B cell (primary cell): Measurements from ENCODE around the gene MAJIN. TPM values are rescaled to one million over a fixed set of nuclear protein-coding genes. Genes with fewer than 3 reads are reported as not detected.

ENCODE experiments used
- ATAC-seq: fragments of 200-7000 bp; cut with Tn5 transposase; one replicate; pipeline ENCODE4 v1.10.0; 2021; ENCODE audit warnings: low read depth, mild to moderate bottlenecking, moderate number of reproducible peaks, moderate library complexity
- CTCF ChIA-PET: fragments of 350-600 bp; sonication (Branson Sonifier 250); formaldehyde crosslinking; loops from one replicate; lab custom pipeline; 2021; ENCODE audit warnings: antibody characterized with exemption, inconsistent platforms; lab: Charles Lee
- POLR2A ChIA-PET: fragments of 350-600 bp; sonication (Branson Sonifier 250); formaldehyde crosslinking; loops from one replicate; lab custom pipeline; 2021; ENCODE audit warnings: antibody characterized with exemption; lab: Charles Lee
- DNase-seq: peaks from one replicate; pipeline ENCODE4 v3.0.0; 2013
- H2AFZ ChIP-seq: 2 replicates; pipeline ENCODE4 v1.6.1; 2012; ENCODE audit warnings: mild to moderate bottlenecking, low read depth, low read length; ENCODE audit not compliant: insufficient read depth, poor library complexity, severe bottlenecking
- H3K27ac ChIP-seq, 2 donors: 1 replicate in 1 of 2; 2 replicates in 1 of 2; pipeline ENCODE4 v1.5.1; 2012 to 2013; ENCODE audit warnings: low read length in 2 of 2, mild to moderate bottlenecking in 2 of 2, moderate library complexity in 1 of 2
- H3K27me3 ChIP-seq, 4 experiments: fragments of 200-600 bp in 1 of 4; sonication (generic) in 1 of 4; replicated peaks in 1 of 4; 1 replicate in 2 of 4; 2 replicates in 2 of 4; pipeline versions ENCODE4 v1.6.1 to v1.7.0; 2013 to 2016; ENCODE audit warnings: low read length in 3 of 4, mild to moderate bottlenecking in 2 of 4, mixed read lengths in 1 of 4, moderate library complexity in 1 of 4; ENCODE audit not compliant: insufficient read depth in 4 of 4, control insufficient read depth in 3 of 4; ENCODE audit errors: control extremely low read depth in 1 of 4
- H3K36me3 ChIP-seq, 2 experiments: replicated peaks in 1 of 2; 1 replicate in 1 of 2; 2 replicates in 1 of 2; pipeline versions ENCODE4 v1.6.1 to v1.7.1; 2013; ENCODE audit warnings: low read length in 1 of 2; ENCODE audit not compliant: insufficient read depth in 2 of 2, control insufficient read depth in 1 of 2; ENCODE audit errors: control extremely low read depth in 1 of 2, extremely low read depth in 1 of 2
- H3K4me1 ChIP-seq, 2 donors: fragments of 200-600 bp in 1 of 2; sonication (generic) in 1 of 2; 1 replicate in 1 of 2; 2 replicates in 1 of 2; pipeline versions ENCODE4 v1.5.1 to v1.6.1; 2013 to 2017; ENCODE audit warnings: low read length in 2 of 2; ENCODE audit not compliant: control insufficient read depth in 2 of 2, insufficient read depth in 2 of 2
- H3K4me2 ChIP-seq: replicated peaks from 2 replicates; pipeline ENCODE3; 2012; ENCODE audit warnings: mild to moderate bottlenecking, low read depth, low read length; ENCODE audit not compliant: poor library complexity, severe bottlenecking
- H3K4me3 ChIP-seq, 5 experiments: fragments of 200-600 bp in 1 of 5; sonication (generic) in 1 of 5; 1 replicate in 3 of 5; 2 replicates in 2 of 5; pipeline versions ENCODE4 v1.5.1 to v1.7.0; 2011 to 2016; ENCODE audit warnings: low read length in 4 of 5, mild to moderate bottlenecking in 4 of 5, low read depth in 2 of 5, control low read depth in 1 of 5, moderate library complexity in 1 of 5; ENCODE audit not compliant: insufficient read depth in 1 of 5; ENCODE audit errors: control extremely low read depth in 1 of 5, extremely low read depth in 1 of 5
- H3K79me2 ChIP-seq: fragments of 200-600 bp; sonication (generic); one replicate; pipeline ENCODE4 v1.6.0; 2016; ENCODE audit warnings: low read length; ENCODE audit not compliant: control insufficient read depth, insufficient read depth
- H3K9ac ChIP-seq: fragments of 200-600 bp; sonication (generic); 2 replicates; pipeline ENCODE4 v1.6.1; 2017; ENCODE audit warnings: mild to moderate bottlenecking, low read length, moderate library complexity
- H3K9me3 ChIP-seq, 3 donors: one replicate each; pipeline versions ENCODE4 v1.6.1 to v1.7.1; 2013; ENCODE audit warnings: low read length in 2 of 3; ENCODE audit not compliant: control insufficient read depth in 2 of 3, insufficient read depth in 1 of 3; ENCODE audit errors: control extremely low read depth in 1 of 3
- H4K20me1 ChIP-seq: 2 replicates; pipeline ENCODE4 v1.6.0; 2012; ENCODE audit warnings: mild to moderate bottlenecking, low read length; ENCODE audit not compliant: insufficient read depth, control insufficient read depth, poor library complexity, severe bottlenecking
- H3K27ac Mint-ChIP-seq: one replicate; pipeline ENCODE4 v1.8.0; 2021; ENCODE audit warnings: mixed read lengths
- H3K27me3 Mint-ChIP-seq: one replicate; pipeline ENCODE4 v1.8.0; 2021; ENCODE audit warnings: mixed read lengths
- H3K4me1 Mint-ChIP-seq: one replicate; pipeline ENCODE4 v1.8.0; 2021; ENCODE audit warnings: mixed read lengths
- H3K4me3 Mint-ChIP-seq: one replicate; pipeline ENCODE4 v1.8.0; 2021; ENCODE audit warnings: mixed read lengths
- H3K9me3 Mint-ChIP-seq: one replicate; pipeline ENCODE4 v1.8.0; 2022; ENCODE audit warnings: mixed read lengths; ENCODE audit not compliant: insufficient read depth
- WGBS: methylation state at CpG from one replicate; pipeline ENCODE4 v1.1.5; 2013; ENCODE audit warnings: missing lambda C conversion rate; ENCODE audit not compliant: insufficient coverage; 5-methylcytosine and 5-hydroxymethylcytosine counted together
- intact Hi-C: fragments of 100-400 bp; cut with micrococcal nuclease; formaldehyde crosslinking; loops from one replicate; pipeline ENCODE4 v1.10.0; 2022
- polyA plus RNA-seq: library from polyadenylated mRNA; depleted of rRNA; stranded (reverse); fragments of >200 nt; gene quantifications from 2 replicates; pipeline ENCODE4 v1.2.3, GENCODE V29; 2012
- total RNA-seq, 2 donors: library from RNA; stranded (reverse); fragments of 120-200 nt in 1 of 2; gene quantifications; 1 replicate in 1 of 2; 2 replicates in 1 of 2; pipeline versions ENCODE4 v1.2.3 to v1.2.4, GENCODE V29; 2013 to 2022
- TF ChIP-seq, protein P1 (sequence below): fragments of 200-600 bp; IDR thresholded peaks from one replicate; pipeline ENCODE4 v1.8.0; 2022; ENCODE audit warnings: antibody characterized with exemption, mild to moderate bottlenecking

MAJIN gene
- total and polyA plus RNA-seq, 2 donors (not counting 1 experiment from before 2014, with no cell fraction given): 0.71 to 2.4 TPM

DNA sequence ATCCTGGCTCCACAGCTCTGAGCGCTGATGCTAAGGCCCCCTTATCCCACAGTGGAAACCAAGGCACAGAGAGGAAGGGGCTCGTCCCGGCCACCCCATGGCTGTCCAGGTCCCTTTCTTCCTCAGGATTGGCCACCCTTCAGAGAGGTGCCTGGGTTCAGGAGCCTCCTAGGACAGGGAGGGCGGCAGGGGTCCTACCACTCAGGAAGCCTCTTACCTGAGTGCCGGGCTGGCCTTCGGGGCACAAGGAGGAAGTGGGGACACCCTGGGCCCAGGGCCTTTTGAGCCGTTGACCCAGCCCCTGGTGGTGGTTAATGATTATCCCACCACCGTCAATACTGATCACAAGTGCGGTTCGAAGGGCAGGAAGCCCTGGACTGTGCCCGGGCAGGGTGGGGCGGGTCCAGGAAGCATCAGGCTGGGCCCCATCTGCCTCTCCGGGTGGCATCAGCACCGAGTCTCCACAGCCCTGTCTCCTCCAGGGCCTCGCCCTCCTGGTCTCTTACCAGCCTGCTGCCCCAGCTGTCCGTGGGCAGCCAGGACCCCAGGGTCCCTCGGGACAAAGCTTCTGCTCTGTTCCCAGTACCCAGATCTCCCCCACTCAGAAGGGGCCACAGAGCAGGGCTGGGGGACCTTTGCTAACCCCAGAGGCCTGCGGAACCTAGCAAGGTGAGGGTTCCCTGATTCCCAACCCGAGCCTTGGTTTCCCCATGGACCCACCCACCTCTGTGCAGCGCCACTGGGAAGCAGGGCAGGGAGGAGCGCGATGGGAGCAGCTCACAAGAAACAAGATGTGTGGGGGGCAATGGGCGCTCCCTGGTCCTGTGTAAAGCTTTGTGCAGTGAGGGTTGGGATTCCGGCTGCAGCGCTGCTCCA lies 78.5 kb downstream of the MAJIN start:
- no peak for ATAC-seq

More for the DNA sequence above, 78.5 kb downstream of the MAJIN start:
- Histone ChIP-seq H4K20me1 (no peaks in the 10 kb centered on the region), H3K9ac (no peak overlapping the region), H3K79me2 (peaks cover 7% of the 10 kb centered on the region), H3K27ac (peak overlapping the region in 1 of 2 donors; percentile 51), H3K36me3 (peaks cover 0 to 19% of the 10 kb centered on the region in 2 experiments), H2AFZ (no peak overlapping the region), H3K4me1 (peaks cover 27 to 37% of the 10 kb centered on the region in 2 donors), H3K27me3 (no peaks in the 10 kb centered on the region), H3K9me3 (no peaks in the 10 kb centered on the region), H3K4me3 (no peak overlapping the region), H3K4me2 (peak overlapping the region; percentile 56)
- intact Hi-C loops: loop anchor here (1.0 kb wide), 3 partner anchors 42 to 106 kb away; no protein-coding TSS in a partner anchor
- DNase-seq: no peak
- Mint-ChIP-seq H3K4me3 (no peak overlapping the region), H3K9me3 (no peaks in the 10 kb centered on the region), H3K27ac (no peak overlapping the region), H3K27me3 (no peaks in the 10 kb centered on the region), H3K4me1 (peaks cover 22% of the 10 kb centered on the region)
- TF ChIP-seq, protein P1, sequence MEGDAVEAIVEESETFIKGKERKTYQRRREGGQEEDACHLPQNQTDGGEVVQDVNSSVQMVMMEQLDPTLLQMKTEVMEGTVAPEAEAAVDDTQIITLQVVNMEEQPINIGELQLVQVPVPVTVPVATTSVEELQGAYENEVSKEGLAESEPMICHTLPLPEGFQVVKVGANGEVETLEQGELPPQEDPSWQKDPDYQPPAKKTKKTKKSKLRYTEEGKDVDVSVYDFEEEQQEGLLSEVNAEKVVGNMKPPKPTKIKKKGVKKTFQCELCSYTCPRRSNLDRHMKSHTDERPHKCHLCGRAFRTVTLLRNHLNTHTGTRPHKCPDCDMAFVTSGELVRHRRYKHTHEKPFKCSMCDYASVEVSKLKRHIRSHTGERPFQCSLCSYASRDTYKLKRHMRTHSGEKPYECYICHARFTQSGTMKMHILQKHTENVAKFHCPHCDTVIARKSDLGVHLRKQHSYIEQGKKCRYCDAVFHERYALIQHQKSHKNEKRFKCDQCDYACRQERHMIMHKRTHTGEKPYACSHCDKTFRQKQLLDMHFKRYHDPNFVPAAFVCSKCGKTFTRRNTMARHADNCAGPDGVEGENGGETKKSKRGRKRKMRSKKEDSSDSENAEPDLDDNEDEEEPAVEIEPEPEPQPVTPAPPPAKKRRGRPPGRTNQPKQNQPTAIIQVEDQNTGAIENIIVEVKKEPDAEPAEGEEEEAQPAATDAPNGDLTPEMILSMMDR: no peak
- CTCF ChIA-PET: interaction anchor here (0.7 to 30.2 kb wide), 19 partner anchors 9 to 150 kb away, joined by 3 to 1254 read pairs (median 4); partner anchors contain the start of genes BATF2, CDC42BPG, EHD1 and RASGRP2
- POLR2A ChIA-PET: interaction anchor here (1.3 to 6.9 kb wide), 2 partner anchors 15 to 46 kb away, joined by 4 to 39 read pairs; partner anchors contain the start of gene EHD1
- 75% methylated on average over 19 of the region's 25 CpGs for WGBS
